Peyer's patch (tissue), 4 donors: ENCODE data around the gene RALGAPA1.

ENCODE experiments used
- CTCF ChIP-seq, 6 experiments: fragments of 450-650 bp in 4 of 6; fragments of 200-600 bp in 2 of 6; sonication (generic) in 1 of 6; IDR thresholded peaks; one replicate each; pipeline ENCODE4 v1.5.1; 2017 to 2019; ENCODE audit warnings: antibody characterized with exemption in 6 of 6, mild to moderate bottlenecking in 3 of 6, moderate library complexity in 1 of 6
- POLR2A ChIP-seq, 2 donors: fragments of 450-650 bp; IDR thresholded peaks; one replicate each; pipeline ENCODE4 v1.5.1; 2017; ENCODE audit warnings: antibody characterized with exemption in 2 of 2, mild to moderate bottlenecking in 2 of 2, moderate library complexity in 2 of 2

- no peak for TF ChIP-seq CTCF (IDR thresholded peaks at IDR 0.05)
- TF ChIP-seq POLR2A (IDR thresholded peaks at IDR 0.05): no peak
Measured at GRCh38 chr14:35835208-35835982, 26.3 kb upstream of the RALGAPA1 start.
